Spinal cord (tissue), 10 donors: ENCODE data around the gene CHRNE. TPM values are rescaled to one million over a fixed set of nuclear protein-coding genes. Genes with fewer than 3 reads are reported as not detected.

Source experiments
- DNase-seq, 6 donors: peaks; one replicate each; pipeline versions ENCODE4 v3.0.0 to v3.0.0-alpha.2; 2013 to 2015; ENCODE audit warnings: low spot score in 6 of 6, low read depth in 4 of 6
- H3K27ac ChIP-seq: one replicate; pipeline ENCODE4 v1.5.1; 2013; ENCODE audit warnings: low read depth, low read length, control low read depth
- H3K27me3 ChIP-seq: one replicate; pipeline ENCODE4 v1.6.1; 2013; ENCODE audit warnings: low read length; ENCODE audit not compliant: control insufficient read depth, insufficient read depth
- H3K36me3 ChIP-seq: one replicate; pipeline ENCODE4 v1.6.1; 2013; ENCODE audit warnings: low read length; ENCODE audit not compliant: control insufficient read depth, insufficient read depth
- H3K4me1 ChIP-seq: one replicate; pipeline ENCODE4 v1.6.1; 2013; ENCODE audit warnings: low read length; ENCODE audit not compliant: control insufficient read depth, insufficient read depth
- H3K4me3 ChIP-seq: one replicate; pipeline ENCODE4 v1.5.1; 2013; ENCODE audit warnings: low read depth, low read length, control low read depth
- H3K9me3 ChIP-seq: one replicate; pipeline ENCODE4 v1.6.1; 2013; ENCODE audit warnings: low read length; ENCODE audit not compliant: control insufficient read depth, insufficient read depth
- WGBS: methylation state at CpG from one replicate; pipeline ENCODE4 v1.1.5; 2013; ENCODE audit warnings: missing lambda C conversion rate; ENCODE audit not compliant: insufficient coverage; 5-methylcytosine and 5-hydroxymethylcytosine counted together
- polyA plus RNA-seq, 2 donors: library from polyadenylated mRNA; unstranded; fragments of 120-200 nt; gene quantifications; one replicate each; pipeline ENCODE4 v1.2.1, GENCODE V29; 2013; ENCODE audit not compliant: insufficient read length in 2 of 2
- total RNA-seq, 2 donors: library from RNA; depleted of rRNA in 1 of 2; stranded (reverse); fragments of 120-200 nt in 1 of 2; fragments of >200 nt in 1 of 2; gene quantifications; one replicate each; pipeline versions ENCODE4 v1.2.3 to v1.2.4, GENCODE V29; 2013 to 2014
- donor health status: healthy.

CHRNE gene
- total and polyA plus RNA-seq, 4 donors = 0.69 to 1.9 (median 1.1) TPM

DNA sequence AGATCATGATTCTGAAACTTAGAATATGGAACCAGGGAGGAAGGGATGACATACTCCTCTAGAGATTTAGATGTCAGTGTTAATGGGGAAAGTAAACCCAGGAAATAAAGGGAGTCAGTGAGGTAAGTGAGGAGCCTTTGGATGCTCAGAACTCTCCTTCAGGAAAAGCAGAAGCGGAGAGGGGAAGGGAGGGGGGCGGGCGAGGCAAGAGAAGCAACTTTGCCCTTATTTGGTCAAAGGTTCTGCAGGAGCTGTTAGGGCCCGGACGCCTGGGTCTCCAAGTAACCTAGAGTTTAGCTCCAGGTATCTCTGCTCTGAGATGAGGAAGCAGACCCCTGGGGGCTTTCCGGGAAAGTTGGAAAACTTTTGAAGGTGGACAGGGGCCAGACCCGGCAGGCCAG is 44.1 kb upstream of the CHRNE start:
- WGBS = 4% methylated on average over 6 of the region's 7 CpGs
- peaks cover 10% of the 10 kb centered on the region for H3K27me3 ChIP-seq
- peaks cover 29% of the 10 kb centered on the region for H3K4me1 ChIP-seq
- DNase-seq = no peak
- H3K27ac ChIP-seq = peak overlapping the region; percentile 87
- H3K4me3 ChIP-seq = peak overlapping the region; percentile 92
- no peaks in the 10 kb centered on the region for H3K9me3 ChIP-seq
- H3K36me3 ChIP-seq = peaks cover 38% of the 10 kb centered on the region

DNA sequence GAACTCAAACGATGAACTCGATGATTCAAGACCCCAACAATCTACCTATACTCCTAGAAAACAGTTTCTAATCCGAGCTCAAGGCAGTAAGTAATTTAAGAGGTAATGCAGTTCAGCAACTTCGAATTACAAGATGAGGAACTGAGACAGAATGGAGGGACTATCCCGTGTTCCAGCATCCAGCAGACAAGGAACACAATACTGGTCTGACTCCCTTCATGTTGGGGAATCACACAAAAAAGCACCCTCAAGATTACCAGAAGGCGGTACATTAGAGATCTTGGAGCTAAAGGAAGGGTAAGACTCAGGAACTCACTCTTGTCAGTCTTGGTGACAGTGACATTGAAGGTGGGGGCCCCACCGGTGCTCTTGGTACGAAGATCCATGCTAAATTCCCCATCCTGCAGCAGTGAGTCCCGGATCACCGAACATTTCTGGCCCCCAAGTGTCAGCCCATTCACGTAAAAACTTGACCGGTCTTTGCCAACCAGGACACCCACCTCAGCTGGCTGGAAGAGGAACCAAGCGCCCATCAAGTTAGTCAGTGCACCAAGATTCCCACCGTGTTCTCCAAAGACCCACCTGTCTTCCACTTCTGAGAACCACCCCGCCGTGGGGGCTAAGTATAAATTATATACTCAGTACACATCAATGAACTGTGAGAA is 43.5 kb upstream of the CHRNE start:
- Histone ChIP-seq H3K36me3 (peaks cover 44% of the 10 kb centered on the region), H3K27me3 (peaks cover 10% of the 10 kb centered on the region), H3K27ac (no peak overlapping the region), H3K4me3 (no peak overlapping the region), H3K4me1 (peaks cover 32% of the 10 kb centered on the region), H3K9me3 (no peaks in the 10 kb centered on the region)
- 67% methylated on average over 7 of the region's 16 CpGs for WGBS
- DNase-seq = no peak

- peaks cover 34% of the 10 kb centered on the region for H3K4me1 ChIP-seq
- WGBS = no CpG with 5 or more reads among the region's 4 CpGs
- peaks cover 8% of the 10 kb centered on the region for H3K27me3 ChIP-seq
- H3K4me3 ChIP-seq = no peak overlapping the region
- no peak overlapping the region for H3K27ac ChIP-seq
- no peak for DNase-seq
- no peaks in the 10 kb centered on the region for H3K9me3 ChIP-seq
- H3K36me3 ChIP-seq = peaks cover 44% of the 10 kb centered on the region
Observed at GRCh38 chr17:4945944-4946280, 43.0 kb upstream of the CHRNE start.

DNA sequence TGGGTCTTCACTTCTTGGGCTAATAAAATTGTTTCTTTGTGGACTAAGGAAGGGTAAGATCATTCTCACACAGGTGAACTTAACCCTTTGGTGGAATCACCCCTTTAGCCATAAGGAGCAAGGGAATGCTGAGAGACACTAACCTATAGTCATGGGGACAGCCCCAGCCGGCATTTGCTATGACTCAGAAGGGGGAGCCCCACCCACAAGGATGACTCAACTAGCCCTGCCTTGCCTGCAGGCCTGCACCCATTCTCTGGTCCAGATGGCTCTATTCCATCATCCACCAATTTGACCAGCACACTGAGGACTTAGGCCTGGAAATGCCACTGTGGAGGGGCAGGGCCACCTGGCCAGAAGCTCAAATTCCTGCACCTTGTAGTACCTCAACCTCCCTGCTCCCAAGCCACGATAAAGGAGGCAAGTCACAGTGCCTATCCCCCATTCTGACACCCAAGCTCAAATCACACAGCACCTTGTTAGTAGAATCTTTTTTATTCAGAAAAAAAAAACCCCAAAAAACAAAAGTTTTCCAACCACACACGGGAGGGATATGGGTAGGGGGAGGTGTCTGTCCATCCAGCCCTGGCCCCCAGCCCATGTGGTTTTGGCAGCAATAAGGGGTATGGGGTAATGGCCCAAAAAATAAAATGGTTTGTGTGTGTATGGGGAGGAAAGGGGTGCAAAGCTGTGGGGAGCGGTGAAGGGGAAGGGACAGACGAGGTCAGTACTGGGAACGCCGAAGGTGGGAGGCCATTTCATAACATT is 42.5 kb upstream of the CHRNE start:
- Histone ChIP-seq H3K9me3 (no peaks in the 10 kb centered on the region), H3K36me3 (peaks cover 44% of the 10 kb centered on the region), H3K4me1 (peaks cover 32% of the 10 kb centered on the region), H3K4me3 (no peak overlapping the region), H3K27ac (no peak overlapping the region), H3K27me3 (peaks cover 3% of the 10 kb centered on the region)
- DNase-seq = no peak
- WGBS = 63% methylated on average over 2 of the region's 7 CpGs

DNA sequence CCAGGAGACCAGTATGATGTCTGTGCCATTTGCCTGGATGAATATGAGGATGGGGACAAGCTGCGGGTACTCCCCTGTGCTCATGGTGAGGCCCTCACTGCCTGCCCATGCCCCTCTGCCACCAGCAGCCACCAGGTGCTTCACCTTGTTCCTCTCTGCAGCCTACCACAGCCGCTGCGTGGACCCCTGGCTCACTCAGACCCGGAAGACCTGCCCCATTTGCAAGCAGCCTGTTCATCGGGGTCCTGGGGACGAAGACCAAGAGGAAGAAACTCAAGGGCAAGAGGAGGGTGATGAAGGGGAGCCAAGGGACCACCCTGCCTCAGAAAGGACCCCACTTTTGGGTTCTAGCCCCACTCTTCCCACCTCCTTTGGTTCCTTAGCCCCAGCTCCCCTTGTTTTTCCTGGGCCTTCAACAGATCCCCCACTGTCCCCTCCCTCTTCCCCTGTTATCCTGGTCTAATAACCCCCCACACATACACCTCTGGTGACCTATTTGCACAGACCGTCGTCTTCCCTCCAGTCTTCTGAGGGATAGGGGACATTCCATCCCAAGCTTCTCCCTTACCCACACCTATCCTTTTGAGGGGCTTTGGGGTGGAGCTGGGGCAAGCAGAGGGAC is 41.8 kb upstream of the CHRNE start:
- Histone ChIP-seq H3K27ac (no peak overlapping the region), H3K4me1 (peaks cover 27% of the 10 kb centered on the region), H3K4me3 (no peak overlapping the region), H3K27me3 (no peaks in the 10 kb centered on the region), H3K9me3 (no peaks in the 10 kb centered on the region), H3K36me3 (peaks cover 44% of the 10 kb centered on the region)
- WGBS = 83% methylated on average over 5 of the region's 8 CpGs
- no peak for DNase-seq

DNA sequence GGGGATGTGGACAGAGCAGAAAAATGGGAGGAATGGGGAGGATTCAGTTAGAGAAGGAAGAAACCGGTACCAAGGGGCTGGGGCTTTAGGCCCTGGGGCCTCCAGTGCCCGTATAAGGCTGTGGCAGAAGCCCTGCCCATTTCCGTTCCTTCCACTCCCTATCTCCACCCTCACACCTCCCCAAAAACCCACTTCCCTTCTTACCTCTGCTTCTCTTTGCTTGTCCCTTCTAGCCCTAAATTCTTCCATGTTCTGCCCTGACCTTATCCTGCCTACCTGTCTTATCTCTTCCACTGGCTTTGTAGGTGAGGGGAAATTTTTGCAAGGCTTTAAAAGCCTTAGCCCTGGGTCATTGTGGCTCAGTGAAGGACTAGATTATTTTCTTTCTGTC is 41.3 kb upstream of the CHRNE start:
- H3K9me3 ChIP-seq = no peaks in the 10 kb centered on the region
- peaks cover 44% of the 10 kb centered on the region for H3K36me3 ChIP-seq
- H3K27ac ChIP-seq = no peak overlapping the region
- DNase-seq = no peak
- no peaks in the 10 kb centered on the region for H3K27me3 ChIP-seq
- peaks cover 31% of the 10 kb centered on the region for H3K4me1 ChIP-seq
- no peak overlapping the region for H3K4me3 ChIP-seq
- 69% methylated on average over 2 of the region's 3 CpGs for WGBS

DNA sequence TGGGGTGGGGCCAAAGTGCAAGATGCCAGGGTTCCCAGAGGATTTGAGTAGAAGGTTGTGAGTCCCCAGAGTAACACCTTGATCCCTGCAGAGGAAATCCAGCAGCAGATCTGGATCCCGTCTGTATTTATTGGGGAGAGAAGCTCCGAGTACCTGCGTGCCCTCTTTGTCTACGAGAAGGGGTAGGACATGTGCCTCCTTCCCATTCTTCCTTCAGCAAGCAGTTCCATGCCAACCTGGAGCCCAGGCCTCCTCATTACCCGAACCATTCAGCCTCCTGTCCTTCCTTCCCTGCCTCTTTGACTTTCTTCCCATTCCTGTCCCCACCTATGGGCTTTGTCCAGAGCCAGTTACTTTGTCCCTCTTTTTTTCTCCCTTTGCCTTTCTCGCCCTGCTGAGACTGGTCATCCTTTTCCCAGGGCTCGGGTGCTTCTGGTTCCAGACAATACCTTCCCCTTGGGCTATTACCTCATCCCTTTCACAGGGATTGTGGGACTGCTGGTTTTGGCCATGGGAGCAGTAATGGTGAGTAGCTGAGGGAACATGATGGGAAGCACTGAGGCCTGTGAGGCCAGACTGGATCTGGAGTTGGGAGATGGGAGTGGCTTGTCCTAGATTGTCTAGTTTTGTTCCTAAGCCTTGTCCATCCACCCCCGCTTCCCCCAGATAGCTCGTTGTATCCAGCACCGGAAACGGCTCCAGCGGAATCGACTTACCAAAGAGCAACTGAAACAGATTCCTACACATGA is 40.0 kb upstream of the CHRNE start:
- 90% methylated on average over 4 of the region's 13 CpGs for WGBS
- H3K27me3 ChIP-seq = no peaks in the 10 kb centered on the region
- peaks cover 44% of the 10 kb centered on the region for H3K4me1 ChIP-seq
- H3K9me3 ChIP-seq = no peaks in the 10 kb centered on the region
- H3K36me3 ChIP-seq = peaks cover 54% of the 10 kb centered on the region
- DNase-seq = no peak
- H3K4me3 ChIP-seq = no peak overlapping the region
- H3K27ac ChIP-seq = no peak overlapping the region

DNA sequence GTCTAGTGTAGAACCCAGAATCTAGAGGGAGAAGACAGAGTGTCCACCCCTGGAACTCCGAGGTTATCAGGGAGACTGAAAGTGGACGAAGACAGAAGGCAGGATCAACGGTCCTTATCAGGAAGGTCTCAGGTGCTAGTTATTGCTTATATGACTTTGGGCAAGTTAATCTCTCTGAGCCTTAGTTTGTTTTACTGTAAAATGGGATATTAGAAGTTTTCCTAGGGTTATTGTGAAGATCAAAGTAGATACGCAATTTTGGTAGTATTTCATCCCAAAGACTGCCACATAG is 38.4 kb upstream of the CHRNE start:
- H3K4me3 ChIP-seq = peak overlapping the region; percentile 93
- 77% methylated on average over 3 of the region's 4 CpGs for WGBS
- H3K36me3 ChIP-seq = peaks cover 71% of the 10 kb centered on the region
- DNase-seq = no peak
- no peaks in the 10 kb centered on the region for H3K9me3 ChIP-seq
- H3K27me3 ChIP-seq = no peaks in the 10 kb centered on the region
- H3K27ac ChIP-seq = no peak overlapping the region
- peaks cover 39% of the 10 kb centered on the region for H3K4me1 ChIP-seq

GRCh38 chr17:4940555-4941318 is 37.8 kb upstream of the CHRNE start:
- Histone ChIP-seq H3K4me1 (peaks cover 38% of the 10 kb centered on the region), H3K36me3 (peaks cover 74% of the 10 kb centered on the region), H3K27ac (peak overlapping the region; percentile 96), H3K27me3 (no peaks in the 10 kb centered on the region), H3K4me3 (peak overlapping the region; percentile 93), H3K9me3 (no peaks in the 10 kb centered on the region)
- DNase-seq = no peak
- under 1% methylated on average over 22 of the region's 29 CpGs for WGBS
